Gastroesophageal sphincter (tissue), 3 donors: ENCODE results near the gene DCUN1D1.

Experiments used
- CTCF ChIP-seq, 4 experiments: fragments of 200-600 bp in 2 of 4; fragments of 450-650 bp in 2 of 4; sonication (generic) in 1 of 4; IDR thresholded peaks; one replicate each; pipeline ENCODE4 v1.5.1; 2017 to 2019; ENCODE audit warnings: antibody characterized with exemption in 4 of 4, mild to moderate bottlenecking in 2 of 4, moderate library complexity in 2 of 4
- EP300 ChIP-seq: sonication (generic); formaldehyde crosslinking; IDR thresholded peaks from one replicate; pipeline ENCODE4 v1.6.1; 2017; ENCODE audit warnings: antibody characterized with exemption, mild to moderate bottlenecking
- POLR2A ChIP-seq, 2 donors: fragments of 450-650 bp; IDR thresholded peaks; one replicate each; pipeline ENCODE4 v1.6.1; 2017; ENCODE audit warnings: antibody characterized with exemption in 2 of 2, mild to moderate bottlenecking in 2 of 2, moderate library complexity in 1 of 2
- POLR2AphosphoS5 ChIP-seq: sonication (generic); formaldehyde crosslinking; IDR thresholded peaks from one replicate; pipeline ENCODE4 v1.6.1; 2017; ENCODE audit warnings: antibody characterized with exemption

- TF ChIP-seq CTCF (IDR thresholded peaks at IDR 0.05) (no peak), POLR2A (IDR thresholded peaks at IDR 0.05) (no peak), POLR2AphosphoS5 (no peak), EP300 (no peak)
Observed at GRCh38 chr3:182904164-182904563, 76.2 kb downstream of the DCUN1D1 start.
